GM19463 (cell line): ENCODE data around the gene SPATA31A1.
"Not testable (repeated sequence)": the region's sequence is repeated elsewhere in the genome, so short reads cannot be mapped to it uniquely, and the experiment has no call there.

Source experiments
- ATAC-seq: cut with Tn5 transposase; IDR thresholded peaks from one replicate; pipeline ENCODE4 v1.9.1; 2021; ENCODE audit warnings: mild to moderate bottlenecking, moderate library complexity; ENCODE audit not compliant: unreplicated experiment

The SPATA31A1 gene

GRCh38 chr9:39355369-39355768 is at the start of gene SPATA31A1:
Gene SPATA31A1 (plus strand): TSS chr9:39355669. CDS start chr9:39355731, 62 bp downstream.
- ATAC-seq, result not testable (repeated sequence)

- ATAC-seq, result not testable (repeated sequence)
Measured at GRCh38 chr9:39407261-39408204, 52.1 kb downstream of the SPATA31A1 start.

GRCh38 chr9:39411254-39411940 is 55.9 kb downstream of the SPATA31A1 start:
- not testable (repeated sequence) for ATAC-seq
